Gastrocnemius medialis (tissue), 4 donors: Measurements from ENCODE around the gene ZNF292.

Source experiments
- POLR2A ChIP-seq, 2 donors: fragments of 450-650 bp; IDR thresholded peaks; one replicate each; pipeline ENCODE4 v1.6.1; 2017; ENCODE audit warnings: antibody characterized with exemption in 2 of 2, mild to moderate bottlenecking in 2 of 2, moderate library complexity in 2 of 2
- TF ChIP-seq, protein P1 (sequence below), 5 experiments: fragments of 450-650 bp in 3 of 5; fragments of 200-600 bp in 2 of 5; sonication (generic) in 2 of 5; IDR thresholded peaks in 4 of 5; conservative IDR thresholded peaks in 1 of 5; 1 replicate in 4 of 5; 2 replicates in 1 of 5; pipeline ENCODE4 v1.5.1; 2016 to 2019; ENCODE audit warnings: antibody characterized with exemption in 5 of 5, mild to moderate bottlenecking in 3 of 5, moderate library complexity in 3 of 5

DNA sequence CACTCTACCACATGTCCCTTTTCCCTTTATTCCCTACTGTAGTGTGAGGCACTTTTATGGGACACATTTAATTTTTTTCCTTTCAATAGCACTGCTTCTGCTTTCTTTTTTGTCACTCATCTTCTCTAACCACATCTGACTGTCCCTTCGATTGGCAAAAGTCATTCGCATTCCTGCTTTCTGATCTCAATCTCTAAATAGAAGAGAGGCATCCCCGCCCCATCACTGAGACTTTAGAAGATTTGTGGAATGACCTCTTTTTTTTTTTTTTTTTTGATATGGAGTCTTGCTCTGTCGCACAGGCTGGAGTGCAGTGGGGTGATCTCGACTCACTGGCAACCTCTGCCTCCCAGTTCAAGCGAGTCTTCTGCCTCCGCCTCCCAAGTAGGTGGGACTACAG lies 9.1 kb downstream of the ZNF292 start:
- TF ChIP-seq, protein P1, sequence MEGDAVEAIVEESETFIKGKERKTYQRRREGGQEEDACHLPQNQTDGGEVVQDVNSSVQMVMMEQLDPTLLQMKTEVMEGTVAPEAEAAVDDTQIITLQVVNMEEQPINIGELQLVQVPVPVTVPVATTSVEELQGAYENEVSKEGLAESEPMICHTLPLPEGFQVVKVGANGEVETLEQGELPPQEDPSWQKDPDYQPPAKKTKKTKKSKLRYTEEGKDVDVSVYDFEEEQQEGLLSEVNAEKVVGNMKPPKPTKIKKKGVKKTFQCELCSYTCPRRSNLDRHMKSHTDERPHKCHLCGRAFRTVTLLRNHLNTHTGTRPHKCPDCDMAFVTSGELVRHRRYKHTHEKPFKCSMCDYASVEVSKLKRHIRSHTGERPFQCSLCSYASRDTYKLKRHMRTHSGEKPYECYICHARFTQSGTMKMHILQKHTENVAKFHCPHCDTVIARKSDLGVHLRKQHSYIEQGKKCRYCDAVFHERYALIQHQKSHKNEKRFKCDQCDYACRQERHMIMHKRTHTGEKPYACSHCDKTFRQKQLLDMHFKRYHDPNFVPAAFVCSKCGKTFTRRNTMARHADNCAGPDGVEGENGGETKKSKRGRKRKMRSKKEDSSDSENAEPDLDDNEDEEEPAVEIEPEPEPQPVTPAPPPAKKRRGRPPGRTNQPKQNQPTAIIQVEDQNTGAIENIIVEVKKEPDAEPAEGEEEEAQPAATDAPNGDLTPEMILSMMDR (IDR thresholded peaks at IDR 0.05 in 4 of 5, conservative IDR thresholded peaks at IDR 0.05 in 1 of 5): no peak
- no peak for TF ChIP-seq POLR2A (IDR thresholded peaks at IDR 0.05)
